GM20431 (cell line): ENCODE data around the gene MYO7A.

Experiments
- in situ Hi-C: fragments of 300-500 bp; cut with MseI, MboI; formaldehyde crosslinking; loops from one replicate; pipeline ENCODE4 v1.15.0; 2020; ENCODE audit warnings: low sequenced_read_pairs; ENCODE audit not compliant: unreplicated experiment

The MYO7A gene

GRCh38 chr11:77156396-77157195 is 28.6 kb downstream of the MYO7A start:
- in situ Hi-C loops, result no loop called here

DNA sequence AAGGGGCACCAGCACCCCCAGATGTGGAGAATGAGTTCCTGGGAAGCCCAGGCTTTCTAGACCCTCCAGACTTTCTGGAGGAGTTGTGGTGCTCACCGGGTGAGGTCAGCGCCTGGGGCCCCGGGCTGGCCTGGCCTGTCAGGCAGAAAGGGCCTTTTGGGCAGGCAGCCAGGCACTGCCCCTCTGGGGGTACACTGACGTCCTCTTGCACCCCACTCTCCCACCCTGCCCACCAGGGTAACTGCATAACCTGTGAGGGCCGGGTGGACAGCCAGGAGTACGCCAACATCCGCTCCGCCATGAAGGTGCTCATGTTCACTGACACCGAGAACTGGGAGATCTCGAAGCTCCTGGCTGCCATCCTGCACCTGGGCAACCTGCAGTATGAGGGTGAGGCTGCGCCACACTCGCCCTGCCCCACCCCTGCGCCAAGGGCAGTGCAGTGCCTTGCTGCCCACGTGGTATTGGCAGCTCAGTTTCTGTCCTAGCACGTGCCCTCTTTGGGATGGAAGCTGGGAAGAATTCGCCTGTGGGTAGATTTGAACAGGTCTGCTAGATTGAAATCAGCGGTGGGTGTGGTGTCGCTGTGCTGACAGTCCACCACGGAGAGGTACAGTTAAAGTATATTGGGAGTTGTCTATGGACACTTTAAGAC is 30.1 kb downstream of the MYO7A start:
- in situ Hi-C loops, result no loop called here

DNA sequence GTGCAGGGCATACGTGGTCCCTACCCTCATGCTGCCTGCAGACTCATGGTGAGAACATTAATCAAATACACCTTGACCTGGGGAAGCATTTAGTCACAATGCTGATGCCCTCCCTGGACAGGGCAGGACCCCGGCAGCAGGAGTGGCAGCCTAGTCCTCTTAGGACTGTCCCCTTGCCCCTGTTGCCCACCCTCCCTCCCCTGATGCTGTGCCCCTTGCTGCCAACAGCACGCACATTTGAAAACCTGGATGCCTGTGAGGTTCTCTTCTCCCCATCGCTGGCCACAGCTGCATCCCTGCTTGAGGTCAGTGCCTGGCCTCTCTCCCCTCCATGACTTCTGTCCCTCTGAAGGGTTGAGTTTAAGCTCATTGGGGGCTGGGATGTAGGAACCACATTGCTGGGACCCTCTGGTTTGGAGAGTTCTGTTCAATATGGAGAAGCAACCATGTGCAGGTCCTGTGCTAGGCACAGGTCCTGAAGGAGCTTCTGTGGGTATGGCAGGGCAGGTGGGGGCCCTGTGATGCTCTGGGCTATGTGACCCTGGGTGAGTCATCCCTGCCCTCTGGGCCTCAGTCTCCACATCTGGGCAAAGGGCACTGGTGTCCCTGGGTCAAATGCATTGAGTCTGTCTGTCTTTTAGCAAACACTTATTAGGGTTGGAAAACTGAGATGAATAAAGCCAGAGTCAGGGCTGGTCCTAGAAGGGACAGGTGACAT is 31.3 kb downstream of the MYO7A start:
- in situ Hi-C loops, result no loop called here

GRCh38 chr11:77159937-77160495 is 32.0 kb downstream of the MYO7A start:
- in situ Hi-C loops, result no loop called here

- in situ Hi-C loops, result no loop called here
Observed at GRCh38 chr11:77163271-77163670, 35.2 kb downstream of the MYO7A start.

- in situ Hi-C loops, result no loop called here
Observed at GRCh38 chr11:77165066-77165465, 37.0 kb downstream of the MYO7A start.

DNA sequence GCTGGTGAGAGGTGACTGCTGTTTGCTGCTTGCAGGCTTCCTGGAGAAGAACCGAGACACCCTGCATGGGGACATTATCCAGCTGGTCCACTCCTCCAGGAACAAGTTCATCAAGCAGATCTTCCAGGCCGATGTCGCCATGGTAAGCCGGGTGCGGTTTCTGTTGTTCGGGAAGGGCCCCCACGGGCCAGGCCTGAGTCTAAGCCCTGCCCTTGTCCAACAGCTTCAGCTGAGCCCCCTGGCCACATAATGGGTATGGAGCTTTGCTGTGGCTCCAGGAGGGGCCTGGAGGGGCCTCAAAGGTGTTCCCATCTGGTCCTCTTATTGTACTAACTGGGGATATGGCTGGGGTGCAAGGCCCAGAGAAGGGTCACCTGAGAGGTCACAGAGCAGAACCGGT is 38.0 kb downstream of the MYO7A start:
- in situ Hi-C loops, result no loop called here

GRCh38 chr11:77167111-77167626 is 39.1 kb downstream of the MYO7A start:
- in situ Hi-C loops, result no loop called here

GRCh38 chr11:77167791-77168190 is 39.7 kb downstream of the MYO7A start:
- in situ Hi-C loops, result no loop called here

GRCh38 chr11:77170107-77170506 is 42.1 kb downstream of the MYO7A start:
- in situ Hi-C loops, result no loop called here

DNA sequence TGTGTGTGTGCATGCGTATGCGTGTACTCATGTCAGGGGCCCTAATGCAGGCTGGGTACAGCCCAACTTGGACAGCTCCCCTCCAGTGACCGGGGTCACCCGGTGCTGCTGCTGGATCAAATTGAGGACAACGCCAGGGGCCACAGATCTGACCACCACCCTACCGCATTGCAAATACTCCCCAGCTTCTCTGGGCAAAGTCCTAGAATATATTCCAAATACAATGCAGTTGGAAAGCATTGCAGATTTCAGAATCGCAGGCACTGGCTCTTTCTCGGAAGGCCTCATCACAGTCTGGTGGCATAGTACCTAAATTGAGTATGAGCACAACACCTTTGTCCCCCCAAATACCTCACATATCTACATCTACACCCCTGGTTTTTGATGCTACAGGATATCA is 43.2 kb downstream of the MYO7A start:
- in situ Hi-C loops, result no loop called here

GRCh38 chr11:77171885-77172665 is 44.0 kb downstream of the MYO7A start:
- in situ Hi-C loops, result no loop called here

GRCh38 chr11:77172666-77172982 is 44.6 kb downstream of the MYO7A start:
- in situ Hi-C loops, result no loop called here

- in situ Hi-C loops, result no loop called here
Observed at GRCh38 chr11:77173494-77173893, 45.4 kb downstream of the MYO7A start.

DNA sequence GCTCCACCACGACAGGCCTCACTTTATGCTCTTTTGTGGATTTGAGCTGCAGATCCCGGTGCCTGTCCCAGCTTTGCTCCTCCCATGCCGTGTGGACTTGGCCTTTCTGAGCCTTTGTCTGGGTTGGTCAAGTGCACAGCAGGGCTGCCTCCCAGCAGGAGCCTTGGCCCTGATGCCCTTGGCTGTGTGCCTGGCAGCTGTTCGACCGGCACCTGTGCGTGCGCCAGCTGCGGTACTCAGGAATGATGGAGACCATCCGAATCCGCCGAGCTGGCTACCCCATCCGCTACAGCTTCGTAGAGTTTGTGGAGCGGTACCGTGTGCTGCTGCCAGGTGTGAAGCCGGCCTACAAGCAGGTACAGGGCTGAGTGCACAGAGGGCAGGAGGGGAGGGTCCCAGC is 46.5 kb downstream of the MYO7A start:
- in situ Hi-C loops, result no loop called here

- in situ Hi-C loops, result no loop called here
Observed at GRCh38 chr11:77175021-77175842, 47.2 kb downstream of the MYO7A start.

DNA sequence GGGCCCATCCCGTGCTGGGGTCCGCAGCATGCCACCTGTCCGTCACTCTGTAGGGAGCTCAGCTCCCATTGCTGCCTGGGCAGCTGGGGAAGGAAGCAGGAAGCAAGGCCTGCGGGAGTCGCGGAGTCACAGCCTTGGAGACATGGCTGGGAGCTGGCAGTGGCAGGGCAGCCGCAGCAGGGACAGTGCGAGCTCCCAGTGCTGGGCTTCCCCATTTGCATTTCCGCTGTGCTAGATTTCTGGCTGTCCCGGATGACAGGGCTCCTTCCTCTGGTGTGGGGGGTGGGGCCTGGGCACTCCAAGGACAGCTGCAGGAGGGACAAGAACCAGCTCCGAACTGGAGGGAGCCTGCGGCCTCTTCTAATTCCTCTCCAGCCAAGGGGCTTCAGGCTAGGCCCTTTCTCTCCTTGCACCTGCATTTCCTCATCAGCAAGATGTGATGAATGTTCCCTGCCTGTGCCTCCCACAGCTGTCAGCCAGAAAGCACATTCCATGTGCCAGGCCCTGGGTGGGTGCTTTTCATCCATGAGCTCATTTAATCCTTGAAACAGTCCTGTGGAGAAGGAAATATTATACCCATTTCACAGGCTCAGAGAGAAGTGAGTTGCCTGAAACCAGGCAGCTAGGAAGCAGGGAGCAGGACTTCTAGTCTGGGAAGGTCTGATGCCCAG is 48.0 kb downstream of the MYO7A start:
- in situ Hi-C loops, result no loop called here

GRCh38 chr11:77176996-77177395 is 49.0 kb downstream of the MYO7A start:
- in situ Hi-C loops, result no loop called here

DNA sequence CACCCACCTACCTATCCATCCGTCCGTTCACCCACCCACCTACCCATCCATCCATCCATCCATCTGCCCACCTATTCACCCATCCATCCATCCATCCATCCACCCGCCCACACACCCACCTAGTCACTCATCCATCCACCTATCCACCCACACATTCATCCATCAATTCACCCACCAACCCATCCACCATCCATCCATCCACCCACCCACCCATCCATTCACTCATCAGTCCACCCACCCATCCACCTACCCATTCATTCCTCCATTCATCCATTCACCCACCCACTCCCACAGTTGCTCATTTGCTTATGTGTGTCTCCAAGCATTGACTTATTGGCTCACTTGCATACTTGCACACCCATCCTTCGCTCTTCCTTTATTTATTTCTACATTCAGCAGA is 50.1 kb downstream of the MYO7A start:
- in situ Hi-C loops, result no loop called here
